Activated CD4-positive, alpha-beta T cell treated with anti-CD3 and anti-CD28 coated beads, Interleukin-10, Interleukin-2, amounts not matched to agents 100 ng/mL and 50 ng/mL, durations not matched to agents 16 hours and 8 hours (primary cell): ENCODE data around the gene CHRNA3.

ENCODE experiments used
- DNase-seq: peaks from one replicate; pipeline ENCODE4 v3.0.0-alpha.2; 2020

Gene CHRNA3

GRCh38 chr15:78635346-78635745 lies 14.6 kb upstream of the CHRNA3 start:
- DNase-seq: no peak

GRCh38 chr15:78634210-78635145 lies 13.7 kb upstream of the CHRNA3 start:
- DNase-seq: no peak

- DNase-seq: no peak
These were observed 12.6 kb upstream of the CHRNA3 start for GRCh38 chr15:78633348-78633747.

GRCh38 chr15:78630886-78631633 lies 10.3 kb upstream of the CHRNA3 start:
- no peak for DNase-seq

GRCh38 chr15:78629716-78630065 lies 8.9 kb upstream of the CHRNA3 start:
- no peak for DNase-seq

GRCh38 chr15:78629031-78629715 lies 8.4 kb upstream of the CHRNA3 start:
- no peak for DNase-seq

GRCh38 chr15:78628227-78628626 lies 7.4 kb upstream of the CHRNA3 start:
- no peak for DNase-seq

- DNase-seq: no peak
These were observed 6.6 kb upstream of the CHRNA3 start for GRCh38 chr15:78627348-78627747.

- DNase-seq: no peak
These were observed 5.7 kb upstream of the CHRNA3 start for GRCh38 chr15:78626381-78626995.

- no peak for DNase-seq
These were observed 4.9 kb upstream of the CHRNA3 start for GRCh38 chr15:78625606-78626280.

- DNase-seq: no peak
These were observed 4.1 kb upstream of the CHRNA3 start for GRCh38 chr15:78624651-78625590.

- no peak for DNase-seq
These were observed 3.1 kb upstream of the CHRNA3 start for GRCh38 chr15:78623786-78624497.

GRCh38 chr15:78621810-78622402 lies 1.1 kb upstream of the CHRNA3 start:
- DNase-seq: no peak

GRCh38 chr15:78620021-78620526 lies 722 bp downstream of the CHRNA3 start:
- no peak for DNase-seq

- DNase-seq: no peak
These were observed 1.5 kb downstream of the CHRNA3 start for GRCh38 chr15:78619022-78619950.

GRCh38 chr15:78618490-78618934 lies 2.3 kb downstream of the CHRNA3 start:
- DNase-seq: peak; percentile 83

- no peak for DNase-seq
These were observed 2.7 kb downstream of the CHRNA3 start for GRCh38 chr15:78618064-78618463.

- no peak for DNase-seq
These were observed 3.3 kb downstream of the CHRNA3 start for GRCh38 chr15:78617516-78617915.

- DNase-seq: no peak
These were observed 3.7 kb downstream of the CHRNA3 start for GRCh38 chr15:78617076-78617475.
